ENCODE data around the gene SLC44A2.

Gene SLC44A2

GRCh38 chr19:10682397-10683063 is 57.2 kb downstream of the SLC44A2 start:
- DNase-seq (ENCODE audit: low read depth) = no peak

DNA sequence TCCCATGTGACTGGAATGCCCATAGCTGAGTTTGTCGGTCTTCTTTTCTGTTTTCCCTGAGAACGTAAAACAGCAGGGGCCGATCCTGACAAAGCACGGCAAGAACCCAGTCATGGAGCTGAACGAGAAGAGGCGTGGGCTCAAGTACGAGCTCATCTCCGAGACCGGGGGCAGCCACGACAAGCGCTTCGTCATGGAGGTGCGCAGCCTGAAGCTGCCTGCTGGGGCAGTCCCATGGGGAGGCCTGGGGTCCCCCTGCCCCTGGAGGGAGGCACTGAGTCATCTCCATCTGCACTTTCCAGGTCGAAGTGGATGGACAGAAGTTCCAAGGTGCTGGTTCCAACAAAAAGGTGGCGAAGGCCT is 57.7 kb downstream of the SLC44A2 start:
- no peak for DNase-seq (ENCODE audit: low read depth)

DNA sequence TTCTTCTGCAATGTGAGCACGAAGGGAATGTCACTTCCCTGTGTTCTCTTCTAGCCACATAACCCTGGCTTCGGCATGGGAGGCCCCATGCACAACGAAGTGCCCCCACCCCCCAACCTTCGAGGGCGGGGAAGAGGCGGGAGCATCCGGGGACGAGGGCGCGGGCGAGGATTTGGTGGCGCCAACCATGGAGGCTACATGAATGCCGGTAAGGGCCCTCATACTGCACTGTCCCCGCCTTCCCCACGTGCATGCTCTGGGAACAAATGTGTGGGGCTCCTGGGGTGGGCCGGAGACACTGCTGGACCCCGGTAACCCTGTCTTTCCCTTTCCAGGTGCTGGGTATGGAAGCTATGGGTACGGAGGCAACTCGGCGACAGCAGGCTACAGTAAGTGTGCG is 58.2 kb downstream of the SLC44A2 start:
- DNase-seq (ENCODE audit: low read depth) = no peak

- no peak for DNase-seq (ENCODE audit: low read depth)
Measured at GRCh38 chr19:10685210-10685609, 59.9 kb downstream of the SLC44A2 start.

DNA sequence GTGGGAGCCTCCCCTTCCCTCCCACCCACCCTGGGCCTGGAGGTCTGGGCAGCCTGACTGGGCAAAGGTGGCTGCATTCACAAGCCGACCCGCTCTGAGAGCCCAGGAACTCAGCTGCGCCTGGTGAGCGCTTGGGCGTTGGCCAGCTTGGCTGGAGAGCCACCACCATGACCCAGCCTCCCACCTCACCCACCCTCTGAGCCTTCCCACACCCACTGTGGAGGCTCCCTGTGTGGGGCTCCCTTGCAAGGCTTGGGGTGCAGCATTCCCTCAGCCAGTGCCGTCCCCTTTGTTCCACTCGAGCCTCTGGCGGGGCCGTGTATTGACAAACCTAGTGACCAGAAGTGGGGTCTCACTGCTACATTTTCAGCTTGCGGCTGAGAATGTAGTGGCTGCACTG is 60.8 kb downstream of the SLC44A2 start:
- DNase-seq (ENCODE audit: low read depth) = no peak

GRCh38 chr19:10686661-10687517 is 61.5 kb downstream of the SLC44A2 start:
- no peak for DNase-seq (ENCODE audit: low read depth)

DNA sequence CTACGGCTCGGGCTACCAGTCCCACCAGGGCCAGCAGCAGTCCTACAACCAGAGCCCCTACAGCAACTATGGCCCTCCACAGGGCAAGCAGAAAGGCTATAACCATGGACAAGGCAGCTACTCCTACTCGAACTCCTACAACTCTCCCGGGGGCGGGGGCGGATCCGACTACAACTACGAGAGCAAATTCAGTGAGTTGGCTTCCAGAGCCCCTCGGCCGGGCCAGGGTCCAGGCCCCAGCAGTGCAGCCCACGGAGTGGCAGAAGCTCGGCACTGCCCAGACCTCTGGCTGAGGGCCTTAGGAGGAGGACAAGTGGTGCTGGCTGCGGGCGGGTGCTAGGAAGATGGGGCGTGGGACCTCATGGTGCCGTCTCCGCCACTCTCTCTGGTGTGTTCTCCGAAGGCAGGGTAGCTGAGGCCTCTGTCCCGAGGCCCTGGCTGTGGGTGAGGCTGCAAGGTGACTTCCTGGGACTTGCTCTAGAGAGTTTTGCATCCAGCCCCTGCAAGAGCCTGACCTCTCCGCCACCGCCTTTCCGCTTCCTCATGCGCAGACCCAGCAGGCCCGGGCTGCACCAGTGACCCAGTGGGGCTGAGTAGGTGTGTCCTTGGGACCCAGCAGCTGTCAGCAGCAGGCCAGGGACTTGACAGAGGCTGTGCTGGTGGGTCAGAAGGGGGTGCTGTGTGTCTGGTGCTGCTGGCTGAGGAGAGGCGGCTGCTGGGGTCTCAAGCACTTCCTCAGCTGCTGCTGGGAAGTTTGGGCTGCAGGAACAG is 62.4 kb downstream of the SLC44A2 start:
- no peak for DNase-seq (ENCODE audit: low read depth)

DNA sequence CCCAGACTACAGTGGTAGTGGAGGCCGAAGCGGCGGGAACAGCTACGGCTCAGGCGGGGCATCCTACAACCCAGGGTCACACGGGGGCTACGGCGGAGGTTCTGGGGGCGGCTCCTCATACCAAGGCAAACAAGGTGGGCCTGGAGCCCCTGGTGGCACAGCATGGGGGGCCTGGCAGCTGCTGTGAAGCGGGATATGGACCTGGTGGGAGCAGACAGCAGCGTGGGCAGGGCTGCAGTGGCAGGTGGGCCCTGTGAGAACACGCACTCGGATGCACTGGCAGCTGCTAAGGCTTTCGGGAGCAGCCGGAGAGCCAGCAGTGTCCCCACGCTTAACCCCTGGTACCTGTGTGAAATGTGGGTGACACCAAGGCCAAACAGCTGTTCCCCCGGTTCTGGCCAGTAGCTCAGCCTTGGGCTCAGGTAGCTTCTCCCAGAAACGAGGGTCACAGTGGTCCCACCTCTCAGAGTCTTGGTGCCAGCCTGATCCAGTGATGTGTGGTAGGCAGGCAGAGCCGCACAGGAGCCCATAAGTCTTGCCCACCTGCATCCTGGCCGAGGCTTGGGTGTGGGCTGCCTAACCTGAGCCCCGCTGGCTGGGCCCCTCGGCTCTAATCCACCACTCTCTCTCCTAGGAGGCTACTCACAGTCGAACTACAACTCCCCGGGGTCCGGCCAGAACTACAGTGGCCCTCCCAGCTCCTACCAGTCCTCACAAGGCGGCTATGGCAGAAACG is 63.4 kb downstream of the SLC44A2 start:
- no peak for DNase-seq (ENCODE audit: low read depth)

DNA sequence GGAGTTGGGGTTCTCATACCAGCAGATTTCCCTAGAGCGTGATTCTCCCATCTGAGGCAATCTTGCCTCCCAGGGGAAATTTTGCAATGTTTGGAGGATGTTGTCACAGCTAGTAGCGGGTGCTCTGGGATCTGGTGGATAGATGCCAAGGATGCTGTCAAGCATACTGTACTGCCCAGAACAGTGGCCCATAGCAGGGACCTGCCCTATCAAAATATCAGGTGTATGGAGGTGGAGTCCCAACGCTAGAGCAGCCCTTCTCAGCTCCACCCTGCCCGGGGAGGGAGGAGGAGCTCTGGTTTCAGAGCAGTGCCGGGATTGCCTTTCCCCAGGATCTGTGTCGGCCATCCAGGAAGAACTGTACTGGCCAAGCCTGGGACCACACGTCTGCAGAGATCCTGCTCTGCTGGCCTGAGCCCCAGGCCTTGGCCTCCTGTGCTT is 65.0 kb downstream of the SLC44A2 start:
- no peak for DNase-seq (ENCODE audit: low read depth)

GRCh38 chr19:10691178-10691881 is 66.0 kb downstream of the SLC44A2 start:
- no peak for DNase-seq (ENCODE audit: low read depth)

DNA sequence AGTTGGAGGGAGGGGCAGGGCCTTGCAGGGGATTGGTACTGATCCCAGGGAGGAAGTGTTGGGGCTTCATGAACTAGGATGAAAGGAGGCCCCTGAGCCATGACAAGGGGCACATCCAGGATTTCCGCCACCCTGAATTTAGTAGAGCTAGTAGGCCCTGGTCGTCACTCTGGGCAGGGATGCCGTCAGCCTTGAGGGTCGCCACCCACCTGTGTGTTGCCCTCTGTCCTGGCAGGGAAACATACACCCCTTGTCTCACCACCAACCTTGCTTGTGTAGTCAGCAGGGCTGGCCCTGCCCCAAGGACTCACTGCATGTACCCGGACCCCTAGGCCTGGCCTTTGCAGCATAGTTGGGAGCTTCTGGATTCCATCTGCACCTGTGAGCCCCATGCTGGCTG is 66.5 kb downstream of the SLC44A2 start:
- DNase-seq (ENCODE audit: low read depth) = no peak

GRCh38 chr19:10692673-10693264 is 67.4 kb downstream of the SLC44A2 start:
- DNase-seq (ENCODE audit: low read depth) = no peak

Data from HS-5 (cell line).